ENCODE measurements around the gene EYS. TPM values are rescaled to one million over a fixed set of nuclear protein-coding genes. Genes with fewer than 3 reads are reported as not detected.

Gene EYS
- total RNA-seq, 1 experiment from 2014 or later: not detected

- H3K36me3 Mint-ChIP-seq (ENCODE audit: insufficient read depth in 1 of 3, low read depth in 3 of 3): no peaks in the 10 kb centered on the region; a peak in 1 of 7 replicates
- no peak overlapping the region for H3K27ac Mint-ChIP-seq
Measured at GRCh38 chr6:65045801-65046200, 661.2 kb downstream of the EYS start.

More at GRCh38 chr6:65045801-65046200, 661.2 kb downstream of the EYS start:
- Histone ChIP-seq H3T11ph (ENCODE audit: low read length) (no peak overlapping the region), H4K20me1 (ENCODE audit: control insufficient read depth, insufficient read depth, insufficient read length) (no peaks in the 10 kb centered on the region), H3K23me2 (ENCODE audit: insufficient read length, low read depth, low read length, poor library complexity, severe bottlenecking) (no peaks in the 10 kb centered on the region), H3K4ac (ENCODE audit: low read depth, low read length) (no peak overlapping the region), H3K14ac (ENCODE audit: insufficient read depth, low read length) (no peak overlapping the region), H3K79me1 (ENCODE audit: insufficient read depth, low read depth, low read length, poor library complexity, severe bottlenecking) (no peaks in the 10 kb centered on the region), H2BK20ac (ENCODE audit: low read depth, low read length, poor library complexity, severe bottlenecking) (no peak overlapping the region), H3K4me1 (ENCODE audit: insufficient read depth, low read length) (no peaks in the 10 kb centered on the region), H4K91ac (ENCODE audit: insufficient read length, low read depth, low read length) (no peak overlapping the region), H2BK12ac (ENCODE audit: insufficient read length, low read depth, low read length) (no peak overlapping the region), H3K79me2 (ENCODE audit: insufficient read depth, low read length) (no peaks in the 10 kb centered on the region), H3K23ac (ENCODE audit: insufficient read length, low read depth, low read length) (no peak overlapping the region), H4K8ac (replicated peaks; ENCODE audit: insufficient read length, low read depth, low read length) (no peak overlapping the region), H2BK120ac (ENCODE audit: low read depth, low read length, poor library complexity, severe bottlenecking) (no peak overlapping the region), H2AK5ac (ENCODE audit: insufficient read length, low read length) (no peak overlapping the region), H3K9ac (ENCODE audit: extremely low read depth, insufficient read length, low read length) (no peak overlapping the region), H4K5ac (ENCODE audit: insufficient read length, low read depth, low read length) (no peak overlapping the region), H3K18ac (ENCODE audit: insufficient read length, low read depth, low read length) (no peak overlapping the region), H3K56ac (ENCODE audit: insufficient read length, low read depth, low read length) (no peak overlapping the region), H3K27ac (ENCODE audit: insufficient read length, low read depth, low read length) (no peak overlapping the region), H3K27me3 (ENCODE audit: insufficient read depth, low read length) (no peaks in the 10 kb centered on the region), H3K4me2 (ENCODE audit: insufficient read depth, insufficient read length, low read length) (no peak overlapping the region), H2BK15ac (ENCODE audit: low read depth, low read length) (no peak overlapping the region), H2BK5ac (ENCODE audit: insufficient read length, low read length) (no peak overlapping the region), H3K9me3 (ENCODE audit: control insufficient read depth, low read depth, low read length) (no peaks in the 10 kb centered on the region), H2AFZ (ENCODE audit: low read length) (no peak overlapping the region)
- no peak for TF ChIP-seq CTCF (conservative IDR thresholded peaks at IDR 0.05)
- H3K4me1 Mint-ChIP-seq: no peaks in the 10 kb centered on the region
- H3K27me3 Mint-ChIP-seq (ENCODE audit: low read depth): no peaks in the 10 kb centered on the region
- H3K9me3 Mint-ChIP-seq: no peaks in the 10 kb centered on the region
- H3K4me3 Mint-ChIP-seq: no peak overlapping the region
- DNase-seq: no peak
